Right ventricle myocardium superior (tissue), 1 donor: Measurements from ENCODE around the gene GALNT14. TPM values are rescaled to one million over a fixed set of nuclear protein-coding genes. Genes with fewer than 3 reads are reported as not detected.
"Not testable (repeated sequence)": the region's sequence is repeated elsewhere in the genome, so short reads cannot be mapped to it uniquely, and the experiment has no call there.

ENCODE experiments used
- ATAC-seq: fragments of 200-7000 bp; cut with Tn5 transposase; one replicate; pipeline ENCODE4 v1.9.1; 2020; ENCODE audit warnings: mild to moderate bottlenecking; ENCODE audit not compliant: poor library complexity
- DNase-seq: peaks from one replicate; pipeline ENCODE4 v3.0.0-alpha.2; 2020
- intact Hi-C: fragments of 100-400 bp; cut with DNase I; formaldehyde crosslinking; loops from one replicate; pipeline ENCODE4 v1.11.2; 2022
- total RNA-seq: library from RNA; stranded (reverse); fragmentation: NEBNext Ultra II Directional; extraction: Animal tissue kit (Norgen Biotek cat#: 25700); gene quantifications from one replicate; pipeline ENCODE4 v1.2.1, GENCODE V29; 2021
- donor health status: DM: no; HTN: yes; CAD: no; lungs with severe emphysema.

The GALNT14 gene
- total RNA-seq, 1 donor from 2014 or later = 0.67 TPM

- intact Hi-C loops = no loop called here
- ATAC-seq = no peak
- DNase-seq = no peak
Observed at GRCh38 chr2:30936977-30937376, 201.3 kb downstream of the GALNT14 start.

DNA sequence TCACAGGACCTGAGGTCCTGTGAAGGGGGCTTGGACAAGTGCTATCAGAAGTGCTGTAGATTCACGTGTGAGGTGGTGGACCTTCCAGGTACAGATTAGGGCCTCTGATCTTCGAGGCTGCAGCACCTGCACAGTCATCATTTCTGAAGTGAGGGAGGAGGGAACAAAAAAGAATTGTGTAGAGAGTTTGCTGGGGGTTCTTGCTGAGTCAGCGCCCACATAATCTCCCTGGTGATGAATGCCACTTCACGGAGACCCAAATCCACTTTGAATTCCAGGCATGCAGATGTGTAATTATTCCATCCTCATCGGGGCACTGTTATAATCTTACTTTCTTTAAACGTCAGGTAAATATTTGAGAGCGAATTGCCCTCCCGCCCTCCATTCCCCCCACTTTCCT, 202.4 kb downstream of the GALNT14 start:
- intact Hi-C loops = no loop called here
- no peak for ATAC-seq

GRCh38 chr2:30934066-30934465, 204.2 kb downstream of the GALNT14 start:
- no peak for DNase-seq
- intact Hi-C loops = no loop called here
- no peak for ATAC-seq

More for the DNA sequence above, 202.4 kb downstream of the GALNT14 start:
- no peak for DNase-seq

GRCh38 chr2:30933496-30933895, 204.7 kb downstream of the GALNT14 start:
- DNase-seq = no peak
- no peak for ATAC-seq
- intact Hi-C loops = no loop called here

GRCh38 chr2:30932870-30933269, 205.4 kb downstream of the GALNT14 start:
- DNase-seq (no peak), ATAC-seq (no peak)
- intact Hi-C loops = no loop called here

- intact Hi-C loops = no loop called here
- no peak for ATAC-seq
Observed at GRCh38 chr2:30931841-30932407, 206.3 kb downstream of the GALNT14 start.

DNA sequence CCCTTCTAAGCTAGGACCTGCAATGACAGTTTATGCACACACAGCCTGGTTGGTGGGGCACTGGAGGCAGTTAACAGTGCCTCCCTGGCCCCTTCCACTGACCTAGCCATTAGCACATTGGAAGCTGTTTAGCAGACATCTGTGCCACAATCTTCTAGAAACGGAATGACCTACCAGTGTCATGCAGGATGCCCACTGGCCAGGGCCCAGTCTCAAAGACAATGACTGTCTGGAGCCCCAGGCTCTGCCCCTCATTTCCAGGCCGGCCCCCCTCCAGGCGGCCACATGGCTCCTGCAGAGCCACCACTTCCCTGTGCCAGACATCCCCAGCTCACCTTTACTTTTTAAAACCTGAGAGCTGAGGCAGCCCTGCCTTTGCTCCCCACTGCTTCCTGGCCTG, 207.5 kb downstream of the GALNT14 start:
- intact Hi-C loops = no loop called here
- no peak for ATAC-seq
- no peak for DNase-seq

More at GRCh38 chr2:30931841-30932407, 206.3 kb downstream of the GALNT14 start:
- no peak for DNase-seq

- no peak for ATAC-seq
- no peak for DNase-seq
- intact Hi-C loops = no loop called here
Observed at GRCh38 chr2:30927465-30928075, 210.7 kb downstream of the GALNT14 start.

- no peak for DNase-seq
- intact Hi-C loops = no loop called here
- ATAC-seq = no peak
Observed at GRCh38 chr2:30926606-30927005, 211.6 kb downstream of the GALNT14 start.

DNA sequence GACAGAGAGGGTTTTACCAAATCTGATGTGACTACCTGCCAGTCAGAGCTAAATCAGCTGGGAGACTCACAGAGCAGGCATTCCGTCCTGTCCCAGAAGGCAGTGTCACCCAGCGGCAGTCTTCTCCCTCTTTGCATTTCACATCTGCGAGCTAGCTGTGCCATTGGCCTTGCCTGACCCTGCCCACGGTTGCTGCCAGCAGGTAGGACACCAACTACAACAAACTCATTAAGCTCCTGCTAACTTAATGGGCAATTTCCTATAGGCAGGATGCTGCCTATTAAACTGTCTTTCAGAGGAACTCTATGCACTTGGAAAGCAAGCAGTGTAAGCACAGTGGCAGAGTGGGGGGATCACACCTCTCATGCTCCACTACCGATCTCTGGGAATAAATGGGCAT, 214.6 kb downstream of the GALNT14 start:
- ATAC-seq (no peak), DNase-seq (no peak)
- intact Hi-C loops = no loop called here

DNA sequence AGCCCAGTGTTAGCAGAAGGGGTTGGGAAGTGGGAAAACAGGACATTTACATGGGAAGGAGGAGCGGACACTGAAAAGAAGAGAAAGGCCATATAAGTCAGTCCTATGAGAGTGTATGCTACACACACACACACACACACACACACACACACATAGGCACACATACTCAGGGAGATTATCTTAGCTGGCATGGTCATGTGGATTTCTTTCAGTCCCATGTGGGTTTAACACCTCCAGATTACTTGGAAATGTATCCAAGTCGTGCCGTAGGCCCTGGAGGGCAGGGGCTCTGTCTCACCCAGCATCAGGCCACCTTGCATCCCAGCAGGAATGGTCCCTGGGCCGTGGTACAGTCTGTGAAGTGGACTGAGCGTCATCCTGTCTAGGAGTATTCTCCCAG, 217.7 kb downstream of the GALNT14 start:
- intact Hi-C loops = no loop called here
- ATAC-seq (no peak), DNase-seq (no peak)

GRCh38 chr2:30915486-30915885, 222.8 kb downstream of the GALNT14 start:
- DNase-seq = peak; percentile 56
- ATAC-seq = peak; percentile 71
- intact Hi-C loops = no loop called here

DNA sequence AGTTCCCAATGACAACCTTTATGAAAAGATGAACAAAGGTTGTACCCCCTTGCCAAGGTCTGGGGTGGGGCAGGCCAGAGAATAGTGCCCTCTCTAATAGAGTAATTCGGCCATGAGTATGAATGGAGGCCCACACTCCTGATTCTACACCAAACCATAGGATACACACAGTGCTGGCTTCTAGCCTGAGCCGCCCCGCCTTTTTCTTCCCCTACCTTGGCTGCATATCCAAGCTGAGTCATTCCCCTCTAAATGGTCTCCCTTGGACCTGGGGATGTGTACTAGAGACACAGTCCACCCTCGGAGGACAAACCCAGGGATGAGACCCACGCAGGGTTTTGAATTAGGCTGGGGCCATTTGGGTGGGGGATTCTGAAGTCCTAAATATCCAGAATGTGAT, 223.8 kb downstream of the GALNT14 start:
- ATAC-seq (no peak), DNase-seq (no peak)
- intact Hi-C loops = no loop called here

DNA sequence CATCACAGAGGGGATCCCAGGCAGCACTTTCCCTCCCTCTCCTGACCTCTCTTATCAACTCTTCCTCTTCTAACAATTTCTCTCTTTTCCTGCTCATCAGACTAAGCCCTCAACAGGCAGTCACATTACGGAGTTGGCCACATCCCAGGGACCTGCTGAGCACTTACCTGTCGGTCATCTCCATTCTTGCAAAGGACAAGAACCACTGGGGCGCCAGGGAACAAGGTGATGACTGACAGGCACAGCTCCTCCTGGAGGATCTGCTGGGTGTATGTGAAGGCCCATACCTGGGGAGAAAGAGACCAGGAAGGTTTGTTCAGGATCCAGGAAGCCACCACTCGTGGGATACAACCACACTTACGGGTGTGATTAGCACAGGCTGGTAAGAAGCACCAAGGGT, 226.2 kb downstream of the GALNT14 start:
- ATAC-seq (no peak), DNase-seq (no peak)
- intact Hi-C loops = no loop called here

DNA sequence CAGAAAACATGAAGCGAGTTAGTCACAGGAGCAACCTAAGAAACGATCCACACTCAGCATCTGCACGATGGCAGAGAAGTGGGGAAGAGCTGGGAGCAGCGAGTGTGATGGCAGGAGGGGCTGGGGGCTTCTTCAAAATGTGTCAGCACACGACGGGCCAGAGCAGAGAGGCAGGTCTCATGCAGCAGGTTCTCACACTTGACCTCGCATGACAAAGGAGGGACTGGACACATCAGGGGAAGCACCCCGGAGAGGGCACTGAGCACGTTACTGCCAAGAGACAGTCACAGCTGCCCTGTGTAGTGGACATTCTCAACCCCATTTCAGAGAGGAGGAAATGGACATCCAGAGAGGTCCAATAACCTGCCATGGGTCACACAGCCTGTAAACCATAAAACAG, 226.9 kb downstream of the GALNT14 start:
- ATAC-seq (no peak), DNase-seq (no peak)
- intact Hi-C loops = no loop called here

- DNase-seq (no peak), ATAC-seq (no peak)
- intact Hi-C loops = no loop called here
Observed at GRCh38 chr2:30910686-30911085, 227.6 kb downstream of the GALNT14 start.

DNA sequence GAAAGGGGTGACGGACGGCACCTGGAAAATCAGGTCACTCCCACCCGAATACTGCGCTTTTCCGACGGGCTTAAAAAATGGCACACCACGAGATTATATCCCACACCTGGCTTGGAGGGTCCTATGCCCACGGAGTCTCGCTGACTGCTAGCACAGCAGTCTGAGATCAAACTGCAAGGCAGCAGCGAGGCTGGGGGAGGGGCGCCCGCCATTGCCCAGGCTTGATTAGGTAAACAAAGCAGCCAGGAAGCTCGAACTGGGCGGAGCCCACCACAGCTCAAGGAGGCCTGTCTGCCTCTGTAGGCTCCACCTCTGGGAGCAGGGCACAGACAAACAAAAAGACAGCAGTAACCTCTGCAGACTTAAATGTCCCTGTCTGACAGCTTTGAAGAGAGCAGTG, 233.8 kb downstream of the GALNT14 start:
- intact Hi-C loops, DNase-seq, ATAC-seq: not testable (repeated sequence)

GRCh38 chr2:30903326-30903725, 234.9 kb downstream of the GALNT14 start:
- intact Hi-C loops = no loop called here
- no peak for DNase-seq
- ATAC-seq = no peak

DNA sequence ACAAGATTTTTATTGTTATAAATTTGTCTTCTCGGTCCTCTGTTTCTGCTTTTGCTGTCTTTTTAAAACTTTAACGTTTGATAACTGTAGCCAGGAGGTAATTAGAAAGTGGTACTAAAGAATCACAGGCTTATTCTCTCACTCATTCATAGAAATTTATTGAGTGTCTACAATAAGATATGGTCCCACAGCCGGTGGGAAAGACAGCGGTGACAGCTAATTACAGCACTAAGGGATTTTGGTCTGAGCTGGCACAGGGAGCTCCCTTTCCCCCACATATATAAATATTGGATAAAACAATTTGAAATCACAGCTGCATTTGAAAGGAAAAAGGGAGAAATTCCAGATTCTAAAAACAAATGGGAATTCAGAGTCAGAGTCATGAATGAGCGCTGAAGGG, 237.9 kb downstream of the GALNT14 start:
- DNase-seq (no peak), ATAC-seq (no peak)
- intact Hi-C loops = no loop called here

- intact Hi-C loops = no loop called here
- no peak for ATAC-seq
- DNase-seq = no peak
Observed at GRCh38 chr2:30899516-30900054, 238.7 kb downstream of the GALNT14 start.

- DNase-seq (no peak), ATAC-seq (no peak)
- intact Hi-C loops = no loop called here
Observed at GRCh38 chr2:30897539-30897938, 240.7 kb downstream of the GALNT14 start.
